BJ (cell line): ENCODE results near the gene SMYD3. TPM values are rescaled to one million over a fixed set of nuclear protein-coding genes. Genes with fewer than 3 reads are reported as not detected.

ENCODE experiments used
- CTCF ChIA-PET: fragments of 350-600 bp; formaldehyde crosslinking; extraction: SDS; loops from one replicate; lab custom pipeline; 2021; ENCODE audit warnings: antibody characterized with exemption, inconsistent platforms; lab: Yijun Ruan, JAX
- POLR2A ChIA-PET: fragments of 300-600 bp; sonication (Branson Sonifier 250); formaldehyde crosslinking; extraction: SDS; loops from one replicate; lab custom pipeline; 2021; ENCODE audit warnings: antibody characterized with exemption; lab: Charles Lee
- DNase-seq: peaks from one replicate; pipeline ENCODE4 v3.0.0-alpha.2; 2011; ENCODE audit warnings: low read depth
- H3K27me3 ChIP-seq: 2 replicates; pipeline ENCODE4 v1.6.0; 2011; ENCODE audit warnings: low read length; ENCODE audit not compliant: control insufficient read depth, insufficient read depth
- H3K36me3 ChIP-seq: 2 replicates; pipeline ENCODE4 v1.5.1; 2011; ENCODE audit warnings: low read length; ENCODE audit not compliant: control insufficient read depth, insufficient read depth
- H3K4me3 ChIP-seq: 2 replicates; pipeline ENCODE4 v1.5.1; 2011; ENCODE audit warnings: low read depth, mild to moderate bottlenecking, control low read depth, low read length
- polyA plus RNA-seq: library from polyadenylated mRNA; depleted of rRNA; stranded (reverse); fragments of >200 nt; gene quantifications from 2 replicates; pipeline ENCODE4 v1.2.3, GENCODE V29; 2011
- TF ChIP-seq, protein P1 (sequence below): IDR thresholded peaks from 2 replicates; pipeline ENCODE4 v1.5.1; 2011; ENCODE audit warnings: low read depth, mild to moderate bottlenecking, control low read depth, inconsistent platforms, low read length, moderate library complexity; ENCODE audit not compliant: insufficient read depth

SMYD3 gene
- polyA plus RNA-seq, 1 experiment: 26.1 TPM

DNA sequence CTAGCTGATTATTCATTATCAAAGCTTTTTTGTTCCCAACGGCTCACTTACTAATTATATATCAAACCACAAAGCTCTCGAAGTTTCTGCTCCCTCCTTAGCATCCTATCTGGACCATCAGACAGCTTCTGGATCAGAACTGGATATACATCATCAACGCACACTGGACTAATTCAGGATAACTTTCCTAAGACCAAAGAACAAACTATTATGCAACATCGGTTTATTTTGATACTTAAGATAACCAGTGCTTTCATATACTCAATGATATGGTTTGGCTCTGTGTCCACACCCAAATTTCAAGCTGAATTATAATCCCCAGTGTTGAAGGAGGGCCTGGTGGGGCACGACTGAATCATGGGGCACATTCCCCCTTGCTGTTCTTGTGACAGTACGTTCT, 110.8 kb downstream of the SMYD3 start:
- ChIA-PET CTCF (interaction anchor here (1.3 kb wide), 1 partner anchor 55 kb away, joined by 3 read pairs; no protein-coding TSS in a partner anchor), POLR2A (no interaction called here)

DNA sequence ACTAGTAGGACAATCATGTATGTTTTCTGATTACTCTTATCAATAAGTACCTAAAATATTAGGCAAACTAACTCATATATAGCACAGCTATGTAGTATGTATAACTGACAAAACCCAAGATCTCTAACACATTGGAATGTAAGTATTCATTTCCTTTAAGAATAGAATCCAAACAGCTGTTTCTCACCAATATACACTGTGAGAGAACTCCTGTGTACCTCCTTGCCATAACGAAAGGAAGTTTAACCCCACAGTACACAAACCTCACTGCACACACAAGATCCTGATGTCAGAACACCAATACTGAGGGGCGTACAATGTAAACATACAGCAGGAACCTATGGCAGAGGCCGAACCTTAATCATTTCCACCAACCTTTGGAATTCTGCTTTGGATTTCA, 113.0 kb downstream of the SMYD3 start:
- no peaks in the 10 kb centered on the region for H3K36me3 ChIP-seq
- POLR2A ChIA-PET: interaction anchor here (0.7 kb wide), 1 partner anchor 61 kb away, joined by 3 read pairs; no protein-coding TSS in a partner anchor
- DNase-seq: no peak
- H3K4me3 ChIP-seq: no peak overlapping the region
- no peaks in the 10 kb centered on the region for H3K27me3 ChIP-seq
- CTCF ChIA-PET: interaction anchor here (0.6 to 1.6 kb wide), 3 partner anchors 8 to 203 kb away, joined by 3 read pairs; no protein-coding TSS in a partner anchor
- TF ChIP-seq, protein P1, sequence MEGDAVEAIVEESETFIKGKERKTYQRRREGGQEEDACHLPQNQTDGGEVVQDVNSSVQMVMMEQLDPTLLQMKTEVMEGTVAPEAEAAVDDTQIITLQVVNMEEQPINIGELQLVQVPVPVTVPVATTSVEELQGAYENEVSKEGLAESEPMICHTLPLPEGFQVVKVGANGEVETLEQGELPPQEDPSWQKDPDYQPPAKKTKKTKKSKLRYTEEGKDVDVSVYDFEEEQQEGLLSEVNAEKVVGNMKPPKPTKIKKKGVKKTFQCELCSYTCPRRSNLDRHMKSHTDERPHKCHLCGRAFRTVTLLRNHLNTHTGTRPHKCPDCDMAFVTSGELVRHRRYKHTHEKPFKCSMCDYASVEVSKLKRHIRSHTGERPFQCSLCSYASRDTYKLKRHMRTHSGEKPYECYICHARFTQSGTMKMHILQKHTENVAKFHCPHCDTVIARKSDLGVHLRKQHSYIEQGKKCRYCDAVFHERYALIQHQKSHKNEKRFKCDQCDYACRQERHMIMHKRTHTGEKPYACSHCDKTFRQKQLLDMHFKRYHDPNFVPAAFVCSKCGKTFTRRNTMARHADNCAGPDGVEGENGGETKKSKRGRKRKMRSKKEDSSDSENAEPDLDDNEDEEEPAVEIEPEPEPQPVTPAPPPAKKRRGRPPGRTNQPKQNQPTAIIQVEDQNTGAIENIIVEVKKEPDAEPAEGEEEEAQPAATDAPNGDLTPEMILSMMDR: no peak

More for the DNA sequence above, 110.8 kb downstream of the SMYD3 start:
- Histone ChIP-seq H3K36me3 (no peaks in the 10 kb centered on the region), H3K27me3 (no peaks in the 10 kb centered on the region), H3K4me3 (no peak overlapping the region)
- DNase-seq: no peak
- TF ChIP-seq, protein P1: no peak

DNA sequence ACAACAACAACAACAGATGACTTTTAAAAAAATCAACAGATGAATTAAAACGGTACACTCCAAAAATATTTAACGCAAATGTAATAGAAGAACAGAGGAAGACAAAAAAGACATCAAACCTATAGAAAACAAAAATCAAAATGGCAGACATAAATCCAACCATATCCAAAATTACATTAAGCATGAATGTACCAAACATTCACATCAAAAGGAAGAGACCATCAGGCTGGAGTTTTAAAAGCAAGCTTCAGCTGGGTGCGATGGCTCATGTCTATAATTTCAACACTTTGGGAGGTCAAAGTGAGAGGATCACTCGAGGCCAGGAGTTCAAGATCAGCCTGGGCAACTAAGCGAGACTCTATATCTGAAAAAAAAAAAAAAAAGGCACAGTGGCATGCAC, 116.2 kb downstream of the SMYD3 start:
- Histone ChIP-seq H3K36me3 (no peaks in the 10 kb centered on the region), H3K27me3 (no peaks in the 10 kb centered on the region), H3K4me3 (no peak overlapping the region)
- ChIA-PET CTCF (no interaction called here), POLR2A (no interaction called here)
- no peak for DNase-seq
- TF ChIP-seq, protein P1: no peak

DNA sequence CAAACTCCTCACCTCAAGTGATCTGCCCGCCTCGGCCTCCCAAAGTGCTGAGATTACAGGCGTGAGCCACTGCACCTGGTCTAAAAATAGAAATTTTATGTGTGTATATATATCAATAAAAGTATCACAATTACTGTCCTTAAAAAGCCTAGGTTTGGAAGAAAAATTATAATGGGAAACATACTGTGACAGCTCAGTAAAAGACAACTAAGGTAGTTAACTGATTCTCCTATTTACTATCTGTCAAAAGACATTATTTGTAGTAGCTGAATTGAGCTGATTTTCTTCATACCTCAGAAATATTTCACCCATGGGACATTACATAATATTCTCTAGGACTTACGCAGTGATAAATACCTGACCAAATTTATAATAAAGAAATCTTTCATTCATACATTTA, 122.5 kb downstream of the SMYD3 start:
- H3K36me3 ChIP-seq: no peaks in the 10 kb centered on the region
- no peaks in the 10 kb centered on the region for H3K27me3 ChIP-seq
- ChIA-PET POLR2A (no interaction called here), CTCF (interaction anchor here (0.6 to 1.4 kb wide), 3 partner anchors 10 to 67 kb away, joined by 3 read pairs; no protein-coding TSS in a partner anchor)
- TF ChIP-seq, protein P1: no peak
- H3K4me3 ChIP-seq: no peak overlapping the region
- no peak for DNase-seq

DNA sequence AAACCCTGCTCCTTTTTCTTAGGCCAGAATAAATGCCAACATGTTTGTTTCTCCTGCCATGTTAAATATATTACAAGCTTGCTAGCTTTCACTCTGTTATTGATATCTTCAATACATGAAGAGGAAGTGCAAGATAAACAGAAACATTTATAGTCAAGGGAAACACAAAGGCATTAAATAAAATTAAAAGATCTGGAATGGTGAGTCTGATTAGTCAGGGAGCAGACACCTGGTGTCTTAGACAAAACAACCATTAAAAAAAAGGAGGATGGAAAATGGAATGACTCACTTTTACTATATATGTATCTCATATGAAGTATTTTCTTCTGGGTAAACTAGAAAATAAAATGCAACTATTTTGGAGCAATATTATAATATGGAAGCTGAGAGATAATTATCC, 123.3 kb downstream of the SMYD3 start:
- H3K4me3 ChIP-seq: no peak overlapping the region
- H3K27me3 ChIP-seq: no peaks in the 10 kb centered on the region
- TF ChIP-seq, protein P1: no peak
- H3K36me3 ChIP-seq: no peaks in the 10 kb centered on the region
- DNase-seq: no peak
- CTCF ChIA-PET: interaction anchor here (0.9 kb wide), 1 partner anchor 11 kb away, joined by 3 read pairs; no protein-coding TSS in a partner anchor
- POLR2A ChIA-PET: no interaction called here
